ENCODE data around the gene CD82.

CD82 gene

GRCh38 chr11:44574610-44575287 is 9.3 kb downstream of the CD82 start:
- H4K20me1 ChIP-seq (ENCODE audit: control insufficient read depth, insufficient read depth, low read depth, low read length), result 0 out of 2 replicates have a peak, but pooled peaks cover 2% of the 10 kb centered on the region
- H3K27me3 ChIP-seq (ENCODE audit: control insufficient read depth, low read length), result no peaks in the 10 kb centered on the region
- no peak overlapping the region for H3K4me3 ChIP-seq (ENCODE audit: low read length)
- H3K27ac ChIP-seq (ENCODE audit: low read depth, low read length), result no peak overlapping the region
- no peak overlapping the region for H3K4me2 ChIP-seq (ENCODE audit: low read length)
- TF ChIP-seq CTCF (IDR thresholded peaks at IDR 0.05; ENCODE audit: low read depth, low read length, poor library complexity, severe bottlenecking) (no peak), EZH2phosphoT487 (IDR thresholded peaks at IDR 0.05; ENCODE audit: borderline replicate concordance, low read length) (no peak)
- no peaks in the 10 kb centered on the region for H3K79me2 ChIP-seq (ENCODE audit: control insufficient read depth, low read length)
- H3K9me2 ChIP-seq (replicated peaks; ENCODE audit: control insufficient read depth, low read length), result no peaks in the 10 kb centered on the region
- no peaks in the 10 kb centered on the region for H3K36me3 ChIP-seq (ENCODE audit: control insufficient read depth, low read length)
- H3F3A ChIP-seq (ENCODE audit: control insufficient read depth, insufficient read depth), result no peaks in the 10 kb centered on the region
- H3K9me3 ChIP-seq (ENCODE audit: control insufficient read depth, insufficient read depth, low read length), result no peaks in the 10 kb centered on the region
- H3K4me1 ChIP-seq (ENCODE audit: control insufficient read depth, low read length), result no peaks in the 10 kb centered on the region

- no peaks in the 10 kb centered on the region for H3K36me3 ChIP-seq (ENCODE audit: control insufficient read depth, low read length)
- no peak overlapping the region for H3K27ac ChIP-seq (ENCODE audit: low read depth, low read length)
- H3K9me3 ChIP-seq (ENCODE audit: control insufficient read depth, insufficient read depth, low read length), result no peaks in the 10 kb centered on the region
- no peaks in the 10 kb centered on the region for H3K9me2 ChIP-seq (replicated peaks; ENCODE audit: control insufficient read depth, low read length)
- H3F3A ChIP-seq (ENCODE audit: control insufficient read depth, insufficient read depth), result no peaks in the 10 kb centered on the region
- TF ChIP-seq CTCF (IDR thresholded peaks at IDR 0.05; ENCODE audit: low read depth, low read length, poor library complexity, severe bottlenecking) (no peak), EZH2phosphoT487 (IDR thresholded peaks at IDR 0.05; ENCODE audit: borderline replicate concordance, low read length) (no peak)
- no peak overlapping the region for H3K4me2 ChIP-seq (ENCODE audit: low read length)
- H3K27me3 ChIP-seq (ENCODE audit: control insufficient read depth, low read length), result no peaks in the 10 kb centered on the region
- H4K20me1 ChIP-seq (ENCODE audit: control insufficient read depth, insufficient read depth, low read depth, low read length), result 0 out of 2 replicates have a peak, but pooled peaks cover 2% of the 10 kb centered on the region
- H3K79me2 ChIP-seq (ENCODE audit: control insufficient read depth, low read length), result no peaks in the 10 kb centered on the region
- H3K4me3 ChIP-seq (ENCODE audit: low read length), result no peak overlapping the region
- no peaks in the 10 kb centered on the region for H3K4me1 ChIP-seq (ENCODE audit: control insufficient read depth, low read length)
Observed at GRCh38 chr11:44575288-44575672, 9.8 kb downstream of the CD82 start.

- Histone ChIP-seq H3K27ac (ENCODE audit: low read depth, low read length) (no peak overlapping the region), H3K27me3 (ENCODE audit: control insufficient read depth, low read length) (no peaks in the 10 kb centered on the region), H3K4me2 (ENCODE audit: low read length) (no peak overlapping the region), H3K9me2 (replicated peaks; ENCODE audit: control insufficient read depth, low read length) (no peaks in the 10 kb centered on the region), H3K79me2 (ENCODE audit: control insufficient read depth, low read length) (no peaks in the 10 kb centered on the region), H3K36me3 (ENCODE audit: control insufficient read depth, low read length) (no peaks in the 10 kb centered on the region), H3K9me3 (ENCODE audit: control insufficient read depth, insufficient read depth, low read length) (no peaks in the 10 kb centered on the region), H4K20me1 (ENCODE audit: control insufficient read depth, insufficient read depth, low read depth, low read length) (0 out of 2 replicates have a peak, but pooled peaks cover 2% of the 10 kb centered on the region), H3F3A (ENCODE audit: control insufficient read depth, insufficient read depth) (no peaks in the 10 kb centered on the region), H3K4me3 (ENCODE audit: low read length) (no peak overlapping the region), H3K4me1 (ENCODE audit: control insufficient read depth, low read length) (no peaks in the 10 kb centered on the region)
- TF ChIP-seq EZH2phosphoT487 (IDR thresholded peaks at IDR 0.05; ENCODE audit: borderline replicate concordance, low read length) (no peak), CTCF (IDR thresholded peaks at IDR 0.05; ENCODE audit: low read depth, low read length, poor library complexity, severe bottlenecking) (no peak)
Observed at GRCh38 chr11:44575962-44576361, 10.5 kb downstream of the CD82 start.

All from DOHH2 (cell line).